K562 (cell line): ENCODE results near the gene PXN. TPM values are rescaled to one million over a fixed set of nuclear protein-coding genes. Genes with fewer than 3 reads are reported as not detected.

Experiments used
- CC2D1A ChIP-seq: fragments of 450-650 bp; IDR thresholded peaks from 2 replicates; pipeline ENCODE4 v1.6.1; 2017; ENCODE audit warnings: mild to moderate bottlenecking
- CHD4 ChIP-seq: fragments of 200-600 bp; sonication (generic); IDR thresholded peaks from 3 replicates; pipeline ENCODE4 v1.6.1; 2012; ENCODE audit warnings: low read depth, mild to moderate bottlenecking, mixed read lengths, low read length, inconsistent platforms; ENCODE audit not compliant: insufficient read depth, insufficient replicate concordance, poor library complexity, severe bottlenecking
- ELF2 ChIP-seq: fragments of 250-450 bp; sonication (Bioruptor Pico); IDR thresholded peaks from 2 replicates; pipeline ENCODE4 v1.5.0; 2021; ENCODE audit warnings: mild to moderate bottlenecking
- HMGN3 ChIP-seq: IDR thresholded peaks from 2 replicates; pipeline ENCODE4 v1.6.1; 2011; ENCODE audit warnings: borderline replicate concordance, low read depth, mild to moderate bottlenecking, mixed read lengths, low read length; ENCODE audit not compliant: insufficient read length; ENCODE audit errors: extremely low read depth
- MYNN ChIP-seq, 2 experiments: sonication (generic); formaldehyde crosslinking in 1 of 2; IDR thresholded peaks; 2 replicates each; pipeline versions ENCODE4 v1.5.0 to v1.6.1; 2016 to 2020; ENCODE audit warnings: antibody characterized with exemption in 1 of 2, missing genetic modification reagents in 1 of 2
- NBN ChIP-seq: fragments of 450-650 bp; IDR thresholded peaks from 2 replicates; pipeline ENCODE4 v1.6.1; 2016; ENCODE audit warnings: low read depth, mild to moderate bottlenecking
- NCOA4 ChIP-seq: fragments of 450-650 bp; IDR thresholded peaks from 2 replicates; pipeline ENCODE4 v1.6.1; 2018; ENCODE audit warnings: mild to moderate bottlenecking; ENCODE audit not compliant: partially characterized antibody
- OTX1 ChIP-seq: fragments of 450-650 bp; formaldehyde crosslinking; IDR thresholded peaks from 2 replicates; pipeline ENCODE4 v1.4.0; 2022; ENCODE audit warnings: mild to moderate bottlenecking
- POLR2H ChIP-seq: IDR thresholded peaks from 2 replicates; pipeline ENCODE4 v1.6.1; 2016; ENCODE audit warnings: missing genetic modification characterization, low read depth, mild to moderate bottlenecking, control low read depth, missing compliant biosample characterization, moderate library complexity
- RB1 ChIP-seq: fragments of 450-650 bp; IDR thresholded peaks from 2 replicates; pipeline ENCODE4 v1.6.1; 2017; ENCODE audit warnings: low read depth, mild to moderate bottlenecking
- RBFOX2 ChIP-seq: fragments of 200-400 bp; formaldehyde crosslinking; IDR thresholded peaks from 2 replicates; pipeline ENCODE4 v1.6.1; 2017; ENCODE audit warnings: low read depth, mild to moderate bottlenecking, low read length, moderate library complexity
- TEAD1 ChIP-seq, 2 experiments: fragments of 450-650 bp in 1 of 2; sonication (generic) in 1 of 2; formaldehyde crosslinking; IDR thresholded peaks; 2 replicates each; pipeline versions ENCODE4 v1.4.0 to v1.8.0; 2020 to 2022; ENCODE audit warnings: mild to moderate bottlenecking in 2 of 2, missing genetic modification reagents in 1 of 2
- ZBTB40 ChIP-seq, 2 experiments: fragments of 450-650 bp in 1 of 2; sonication (generic) in 1 of 2; formaldehyde crosslinking in 1 of 2; IDR thresholded peaks; 2 replicates each; pipeline versions ENCODE4 v1.7.1 to v1.9.0; 2016 to 2022; ENCODE audit warnings: inconsistent platforms in 1 of 2, mild to moderate bottlenecking in 1 of 2, missing genetic modification reagents in 1 of 2
- ZMIZ1 ChIP-seq, 2 experiments: fragments of 150-350 bp in 1 of 2; IDR thresholded peaks; 2 replicates each; pipeline ENCODE4 v1.6.1; 2012 to 2016; ENCODE audit warnings: low read depth in 2 of 2, low read length in 2 of 2, mild to moderate bottlenecking in 1 of 2, moderate library complexity in 1 of 2
- ZNF431 ChIP-seq: sonication (generic); formaldehyde crosslinking; IDR thresholded peaks from 2 replicates; pipeline ENCODE4 v1.8.0; 2022; ENCODE audit warnings: mild to moderate bottlenecking, missing genetic modification reagents
- polyA plus RNA-seq, 8 experiments: library from polyadenylated mRNA; depleted of rRNA in 4 of 8; stranded (reverse) in 5 of 8; unstranded in 3 of 8; fragments of >200 nt; fragmentation: Nextera tagmentation in 2 of 8; fragmentation: Illumina TruSeq in 1 of 8; extraction: Ambion mirVana in 2 of 8; extraction: Trizol in 1 of 8; gene quantifications; 2 replicates each; pipeline versions ENCODE4 v1.2.1 to v1.2.3, GENCODE V29; 2011 to 2014; ENCODE audit warnings: inconsistent platforms in 1 of 8, missing spikeins in 1 of 8
- total RNA-seq, 7 experiments: library from RNA; depleted of rRNA in 6 of 7; stranded (reverse); fragments of >200 nt in 6 of 7; fragmentation: Illumina TruSeq in 2 of 7; extraction: Trizol in 2 of 7; gene quantifications; 2 replicates each; pipeline versions ENCODE4 v1.2.1 to v1.2.3, GENCODE V29; 2011 to 2021; ENCODE audit warnings: low replicate concordance in 1 of 7

Gene PXN
- total and polyA plus RNA-seq, 9 of the 15 experiments (the other 6 are each of a cell fraction or from before 2014, with no cell fraction given): 4.0 to 74.1 (median 18.6) TPM

GRCh38 chr12:120242275-120242799 is 23.2 kb downstream of the PXN start (continued):
- TF ChIP-seq ZBTB40 (IDR thresholded peaks at IDR 0.05): no peak
- no peak for TF ChIP-seq ZBTB40 (CRISPR knock-in tag; IDR thresholded peaks at IDR 0.05)
- peak; percentile 49 to 88; a peak in 2 of 4 replicates for TF ChIP-seq TEAD1 (CRISPR knock-in tag; IDR thresholded peaks at IDR 0.05)
- peak; percentile 32; the same call in 1 of the 2 replicates for TF ChIP-seq RB1
- no peak for TF ChIP-seq NCOA4
- no peak for TF ChIP-seq CHD4
- peak; percentile 68 for TF ChIP-seq HMGN3
- TF ChIP-seq POLR2H (tag): no peak
- no peak for TF ChIP-seq OTX1
- TF ChIP-seq ZMIZ1 (IDR thresholded peaks at IDR 0.05; ENCODE audit: low read depth in 2 of 2, low read length in 2 of 2): peak in 1 of 2 experiments; percentile 87; a peak in 2 of 4 replicates
- TF ChIP-seq ELF2 (CRISPR knock-in tag): no peak
- TF ChIP-seq CC2D1A: peak; percentile 95; the same call in 1 of the 2 replicates
- TF ChIP-seq ZNF431 (CRISPR knock-in tag): no peak
- TF ChIP-seq NBN: peak; percentile 95
- TF ChIP-seq RBFOX2: no peak
- peak; percentile 93 for TF ChIP-seq MYNN (IDR thresholded peaks at IDR 0.05)
- no peak for TF ChIP-seq MYNN (CRISPR knock-in tag; IDR thresholded peaks at IDR 0.05)
